HG02759 (cell line): ENCODE results near the gene PADI4.
"Not testable (repeated sequence)": the region's sequence is repeated elsewhere in the genome, so short reads cannot be mapped to it uniquely, and the experiment has no call there.

Experiments
- ATAC-seq: cut with Tn5 transposase; IDR thresholded peaks from one replicate; pipeline ENCODE4 v1.9.1; 2021; ENCODE audit warnings: mild to moderate bottlenecking, moderate library complexity; ENCODE audit not compliant: unreplicated experiment

The PADI4 gene

GRCh38 chr1:17375651-17376050, 67.7 kb downstream of the PADI4 start:
- ATAC-seq, result no peak

GRCh38 chr1:17377325-17377953, 69.4 kb downstream of the PADI4 start:
- ATAC-seq, result no peak

- ATAC-seq, result no peak
These were observed 73.2 kb downstream of the PADI4 start for GRCh38 chr1:17381161-17381560.

- no peak for ATAC-seq
These were observed 84.3 kb downstream of the PADI4 start for GRCh38 chr1:17392199-17392740.

GRCh38 chr1:17393230-17393629, 85.2 kb downstream of the PADI4 start:
- ATAC-seq, result no peak

GRCh38 chr1:17397910-17398695, 90.1 kb downstream of the PADI4 start:
- ATAC-seq, result no peak

GRCh38 chr1:17400725-17401341, 92.8 kb downstream of the PADI4 start:
- ATAC-seq, result no peak

- ATAC-seq, result no peak
These were observed 93.8 kb downstream of the PADI4 start for GRCh38 chr1:17401841-17402240.

- ATAC-seq, result no peak
These were observed 95.1 kb downstream of the PADI4 start for GRCh38 chr1:17403081-17403480.

- no peak for ATAC-seq
These were observed 96.2 kb downstream of the PADI4 start for GRCh38 chr1:17404034-17404684.

GRCh38 chr1:17404820-17405219, 96.8 kb downstream of the PADI4 start:
- ATAC-seq, result no peak

GRCh38 chr1:17405898-17406759, 98.1 kb downstream of the PADI4 start:
- no peak for ATAC-seq

- ATAC-seq, result not testable (repeated sequence)
These were observed 98.9 kb downstream of the PADI4 start for GRCh38 chr1:17406760-17407475.

- not testable (repeated sequence) for ATAC-seq
These were observed 100.0 kb downstream of the PADI4 start for GRCh38 chr1:17407786-17408514.

GRCh38 chr1:17409391-17409811, 101.4 kb downstream of the PADI4 start:
- no peak for ATAC-seq

GRCh38 chr1:17412093-17412870, 104.3 kb downstream of the PADI4 start:
- no peak for ATAC-seq
